Renal cortical epithelial cell (primary cell): Measurements from ENCODE around the gene NAA80. TPM values are rescaled to one million over a fixed set of nuclear protein-coding genes. Genes with fewer than 3 reads are reported as not detected.
"Not testable (repeated sequence)": the region's sequence is repeated elsewhere in the genome, so short reads cannot be mapped to it uniquely, and the experiment has no call there.

Experiments used
- DNase-seq: peaks from one replicate; pipeline ENCODE4 v3.0.0-alpha.2; 2011; ENCODE audit warnings: low read depth
- total RNA-seq: library from RNA; depleted of rRNA; stranded (reverse); fragments of >200 nt; gene quantifications from 2 replicates; pipeline ENCODE4 v1.2.3, GENCODE V29; 2014

NAA80 gene
- total RNA-seq, 1 donor from 2014 or later: 2.8 TPM

DNA sequence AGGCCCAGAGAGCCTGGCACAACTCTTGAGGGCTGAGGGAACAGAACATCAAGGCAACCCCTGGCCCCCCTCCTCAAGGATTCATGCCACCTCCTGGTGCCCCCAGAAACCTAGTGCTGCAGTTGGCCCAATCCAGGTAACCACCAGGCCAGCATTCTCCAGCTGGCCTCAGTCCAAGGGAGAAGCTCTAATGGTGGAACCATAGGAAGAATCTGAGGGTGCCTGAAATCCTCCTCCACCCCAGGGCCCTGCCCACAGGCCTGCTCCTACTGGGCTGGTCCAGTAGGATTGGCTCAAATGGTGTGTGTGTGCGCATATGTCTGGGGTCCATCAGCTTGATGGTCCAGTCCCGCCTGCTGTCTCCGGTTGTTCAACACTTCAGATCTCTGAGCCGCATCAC lies 15.6 kb upstream of the NAA80 start:
- DNase-seq: no peak

DNA sequence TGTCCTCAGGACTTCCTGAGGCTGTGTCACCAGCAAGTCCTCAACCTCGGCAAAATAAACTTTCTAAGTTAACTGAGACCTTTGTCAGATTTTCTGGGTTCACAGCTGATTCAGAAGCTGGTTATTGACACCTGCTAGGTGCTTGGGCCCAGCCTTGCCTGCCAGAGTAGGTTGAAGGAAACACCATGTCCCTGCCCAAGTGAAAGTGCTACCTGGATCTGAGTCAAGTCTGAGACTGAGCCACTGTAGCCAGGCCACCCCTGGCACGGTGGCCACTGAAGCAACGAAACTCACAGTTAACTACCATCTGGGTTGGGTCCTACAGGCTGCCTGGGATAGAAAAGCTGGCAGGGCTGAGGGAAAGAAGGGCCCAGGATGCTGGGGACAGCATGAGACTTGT lies 15.1 kb upstream of the NAA80 start:
- DNase-seq: no peak

DNA sequence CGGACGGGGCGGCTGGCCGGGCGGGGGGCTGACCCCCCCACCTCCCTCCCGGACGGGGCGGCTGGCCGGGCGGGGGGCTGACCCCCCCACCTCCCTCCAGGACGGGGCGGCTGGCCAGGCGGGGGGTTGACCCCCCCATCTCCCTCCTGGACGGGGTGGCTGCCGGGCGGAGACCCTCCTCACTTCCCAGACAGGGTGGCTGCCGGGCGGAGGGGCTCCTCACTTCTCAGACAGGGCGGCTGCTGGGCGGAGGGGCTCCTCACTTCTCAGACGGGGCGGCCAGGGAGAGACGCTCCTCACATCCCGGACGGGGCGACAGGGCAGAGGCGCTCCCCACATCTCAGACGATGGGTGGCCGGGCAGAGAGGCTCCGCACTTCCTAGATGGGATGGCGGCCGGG lies 12.8 kb upstream of the NAA80 start:
- not testable (repeated sequence) for DNase-seq

DNA sequence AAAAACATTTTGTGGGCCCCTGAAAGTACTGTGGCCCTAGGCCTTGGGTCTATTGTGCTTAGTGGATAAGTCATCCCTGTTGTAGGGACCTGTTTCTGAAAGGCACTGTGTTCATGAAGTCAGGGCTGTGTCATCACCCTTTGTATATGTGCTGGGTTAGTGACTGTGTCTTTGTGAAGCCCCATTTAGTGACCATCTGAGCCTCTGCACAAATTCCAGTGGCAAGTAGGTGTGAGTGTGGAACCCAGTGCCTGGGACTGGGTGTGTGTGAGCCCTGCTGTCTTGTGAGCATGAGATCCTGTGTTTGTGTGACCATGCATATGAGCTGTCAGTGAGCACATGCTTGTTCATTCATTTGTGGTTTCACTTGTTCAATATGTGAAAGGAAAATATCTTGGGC lies 5.4 kb upstream of the NAA80 start:
- peak; percentile 22 for DNase-seq

DNA sequence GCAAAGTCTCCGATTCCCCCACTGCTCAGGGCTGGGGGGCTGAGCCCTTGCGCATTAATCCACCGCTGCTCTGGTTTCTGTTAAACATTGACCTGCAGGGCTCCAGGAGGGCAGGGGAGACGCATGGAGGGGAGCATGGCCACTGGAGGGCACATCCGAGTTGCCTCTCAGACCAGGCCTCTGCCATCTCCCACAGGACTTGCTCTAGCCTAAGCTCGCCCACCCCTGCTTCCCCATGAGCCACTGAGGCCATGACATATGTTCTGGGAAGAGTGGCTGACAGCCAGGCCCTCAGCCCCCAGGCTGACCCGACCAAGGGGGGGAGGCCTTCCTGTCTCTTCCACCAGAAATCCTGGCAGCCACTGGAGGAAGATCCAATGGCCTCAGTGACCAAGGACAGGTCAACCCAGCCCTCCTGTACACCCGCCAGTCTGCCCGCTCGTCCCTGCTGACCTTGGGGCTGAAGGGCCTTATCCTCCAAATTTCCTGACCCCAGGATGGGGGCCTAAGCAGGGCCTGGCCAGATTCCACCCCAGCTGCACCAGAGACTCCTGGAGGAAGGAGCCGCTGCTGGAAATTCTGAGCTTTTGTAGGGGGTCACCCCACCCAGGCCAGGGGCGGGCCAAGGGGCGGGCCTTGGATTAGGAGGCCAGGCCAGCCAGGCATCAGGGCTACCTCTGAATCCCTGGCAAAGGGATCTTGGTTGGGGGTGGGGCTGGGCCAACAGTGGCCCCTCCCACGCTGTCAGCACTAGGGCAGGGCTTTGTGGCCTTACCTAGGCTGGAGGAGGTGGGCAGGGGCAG lies 4.0 kb upstream of the NAA80 start, which contains the start of gene HYAL1:
Gene HYAL1, minus strand, starts transcription at position 562 of the 803 bp plus-strand sequence. CDS start 618 bp downstream, outside the sequence.
- DNase-seq: peak; percentile 74

DNA sequence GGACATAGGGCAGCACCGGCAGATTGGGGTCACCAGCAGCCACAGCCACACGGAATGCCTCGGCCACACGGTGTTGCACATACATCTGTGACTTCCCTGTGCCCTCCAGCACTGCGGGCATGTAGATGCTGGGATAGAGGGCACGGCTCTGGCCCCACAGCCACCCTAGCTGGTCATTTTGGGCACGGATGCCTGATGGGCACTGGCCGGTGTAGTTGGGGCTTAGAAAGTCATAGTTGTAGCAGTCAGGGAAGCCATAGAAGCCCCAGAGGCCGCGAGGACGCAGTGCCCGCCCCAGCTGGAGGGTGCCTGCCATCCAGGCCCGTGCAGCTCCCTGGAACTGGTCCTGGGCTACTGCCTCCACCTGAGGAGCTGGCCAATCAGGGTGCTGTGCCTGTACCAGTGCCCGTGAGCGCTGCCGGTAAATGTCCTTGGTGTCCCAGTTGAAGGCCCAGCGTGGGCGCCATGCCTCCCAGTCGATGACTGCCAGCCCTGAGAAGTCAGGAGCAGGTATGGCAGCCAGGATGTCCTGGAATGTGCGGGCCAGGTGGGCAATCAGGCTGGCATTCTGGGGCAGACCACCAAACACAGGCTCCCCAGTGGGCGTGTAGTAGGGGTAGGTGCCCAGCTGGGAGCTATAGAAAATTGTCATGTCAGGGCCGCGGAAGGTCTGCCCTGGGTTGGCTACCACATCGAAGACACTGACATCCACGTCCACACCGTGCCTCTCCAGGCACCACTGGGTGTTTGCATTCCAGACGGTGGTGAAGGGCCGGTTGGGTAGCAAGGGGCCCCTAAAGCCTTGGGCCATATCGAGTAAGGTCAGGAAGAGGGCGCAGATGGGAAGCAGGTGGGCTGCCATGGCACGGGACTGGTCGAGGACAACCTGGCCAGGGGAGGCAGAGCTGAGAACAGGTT lies 3.1 kb upstream of the NAA80 start:
- DNase-seq: no peak

DNA sequence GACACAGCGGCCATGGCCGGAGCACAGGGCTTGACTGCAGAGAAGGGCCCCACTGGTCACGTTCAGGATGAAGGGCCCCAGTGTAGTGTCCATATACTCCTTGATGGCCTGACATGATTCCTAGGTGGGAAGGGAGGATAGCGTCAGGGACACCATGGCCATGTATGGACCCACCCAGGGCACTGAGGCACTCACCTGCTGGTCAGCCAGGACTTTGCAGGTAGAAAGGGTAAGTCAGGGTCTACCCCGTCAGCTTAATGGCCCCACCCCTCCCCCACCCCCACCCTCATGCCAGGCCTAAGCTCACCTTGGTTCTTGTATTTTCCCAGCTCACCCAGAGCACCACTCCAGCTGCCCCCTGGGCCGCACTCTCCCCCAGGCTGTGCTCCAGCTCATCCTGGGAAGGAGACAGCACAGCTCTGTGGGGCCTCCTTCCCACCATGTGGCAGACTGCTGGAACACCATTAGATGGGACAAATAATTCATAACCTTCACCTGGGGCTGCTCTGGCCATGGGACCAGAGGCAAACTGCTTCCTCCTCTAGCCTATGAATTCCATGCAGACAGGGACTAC lies 1.6 kb upstream of the NAA80 start:
- DNase-seq: no peak

DNA sequence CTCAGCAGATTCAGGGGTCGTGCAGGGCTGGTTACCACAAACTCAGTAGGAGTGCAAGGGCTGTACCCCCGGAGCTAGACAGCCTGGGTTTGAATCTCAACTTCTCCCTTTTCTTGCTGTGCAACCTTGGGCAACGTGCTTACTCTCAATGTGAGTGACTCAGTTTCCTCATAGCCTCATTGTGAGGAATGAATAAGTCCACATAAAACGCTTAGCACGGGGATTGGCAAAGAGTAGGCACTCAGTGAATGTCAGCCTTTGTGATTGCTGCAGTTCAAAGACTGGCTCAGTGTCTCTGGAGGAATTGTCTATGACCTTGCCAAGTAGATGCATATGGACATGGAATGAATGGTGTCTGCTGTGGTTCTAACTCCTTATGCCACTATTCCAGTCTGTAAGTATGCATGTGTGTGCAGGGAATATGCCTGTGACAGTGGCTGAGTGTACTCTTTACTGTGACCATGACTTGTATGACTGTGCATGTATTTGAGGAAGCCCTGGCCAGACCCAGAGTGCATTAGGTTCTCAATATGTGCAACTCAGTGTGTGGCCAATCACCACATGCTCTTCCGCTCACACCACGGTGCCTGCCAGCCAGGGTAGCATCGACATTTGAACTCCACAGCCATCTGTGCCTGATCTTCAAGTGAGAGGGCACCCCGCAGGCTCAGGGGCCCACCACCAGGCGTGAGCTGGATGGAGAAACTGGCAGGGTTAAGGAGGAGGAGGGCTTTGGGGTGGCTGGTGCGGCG lies 900 bp upstream of the NAA80 start:
- DNase-seq: peak; percentile 38

DNA sequence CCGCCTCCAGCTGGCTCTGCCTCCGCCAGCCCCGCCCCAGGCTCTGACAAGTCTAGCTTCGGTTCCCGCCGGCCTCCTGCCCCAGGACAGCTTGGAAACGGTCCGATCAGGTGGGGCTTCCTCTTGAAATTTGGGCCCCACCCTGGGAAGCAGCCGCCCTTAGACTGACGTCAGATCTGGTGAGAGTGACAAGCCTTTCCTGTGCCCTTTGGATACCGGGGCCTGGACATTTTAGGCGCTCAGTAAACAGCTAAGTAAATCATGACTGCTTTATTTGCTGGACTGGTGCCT lies 378 bp upstream of the NAA80 start:
- no peak for DNase-seq

DNA sequence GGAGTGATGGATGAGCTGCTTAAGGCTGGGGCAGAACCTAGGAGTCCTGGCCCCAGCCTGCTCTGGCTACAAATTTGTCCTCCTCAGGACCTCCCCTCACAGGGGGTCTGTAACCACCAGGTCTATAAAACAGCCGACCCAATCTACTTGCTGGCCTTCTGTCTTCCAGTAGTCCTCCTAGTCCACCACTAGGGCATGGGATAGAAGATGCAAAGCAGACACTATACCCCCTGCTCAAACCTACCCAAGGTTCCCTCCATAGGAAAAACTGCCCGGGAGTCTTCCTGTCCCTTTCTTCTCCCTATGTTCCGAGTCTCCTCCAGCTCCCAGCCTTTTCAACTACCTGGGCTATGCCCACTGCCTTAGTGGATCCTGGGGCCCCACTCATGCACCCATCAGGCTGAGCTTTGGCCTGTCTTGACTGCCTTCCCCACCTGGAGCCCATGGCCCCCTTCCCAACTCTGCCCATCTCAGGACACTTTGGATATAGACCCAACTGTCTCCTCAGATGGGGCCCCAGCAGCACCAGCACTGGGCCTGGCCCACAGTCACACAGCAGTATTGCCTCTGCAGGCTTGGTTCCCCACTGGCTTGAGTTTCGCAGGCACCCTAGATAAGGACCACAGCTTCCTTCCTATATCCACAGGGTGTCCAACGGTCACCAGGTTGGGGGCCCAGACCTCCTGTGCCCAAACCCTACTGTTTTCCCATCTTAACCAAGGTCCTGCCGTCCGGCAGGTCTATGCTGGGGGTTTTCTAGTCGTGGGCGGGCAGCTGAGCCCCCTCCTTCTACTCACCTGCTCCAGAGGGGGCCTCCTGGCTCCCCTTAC lies 1.1 kb downstream of the NAA80 start:
- DNase-seq: no peak

DNA sequence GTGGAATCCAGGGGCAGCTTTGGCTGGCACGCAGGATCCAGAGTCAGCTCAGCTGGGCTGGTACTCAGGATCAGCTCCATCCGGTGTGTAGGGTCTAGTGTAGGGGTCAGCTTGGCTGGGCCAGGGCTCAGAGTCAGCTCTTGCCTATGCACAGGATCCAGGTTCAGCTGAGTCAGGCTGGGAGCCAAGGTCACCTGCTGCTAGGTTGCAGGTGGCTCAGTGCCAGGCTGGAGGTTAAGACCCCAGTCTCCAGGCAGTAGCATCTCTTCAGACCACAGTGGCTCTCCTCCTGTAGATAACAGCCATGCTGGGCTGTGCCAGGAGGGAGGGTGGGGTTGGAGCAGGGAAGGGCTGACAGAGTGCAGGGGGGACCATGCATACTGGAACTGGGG lies 1.8 kb downstream of the NAA80 start:
- no peak for DNase-seq

DNA sequence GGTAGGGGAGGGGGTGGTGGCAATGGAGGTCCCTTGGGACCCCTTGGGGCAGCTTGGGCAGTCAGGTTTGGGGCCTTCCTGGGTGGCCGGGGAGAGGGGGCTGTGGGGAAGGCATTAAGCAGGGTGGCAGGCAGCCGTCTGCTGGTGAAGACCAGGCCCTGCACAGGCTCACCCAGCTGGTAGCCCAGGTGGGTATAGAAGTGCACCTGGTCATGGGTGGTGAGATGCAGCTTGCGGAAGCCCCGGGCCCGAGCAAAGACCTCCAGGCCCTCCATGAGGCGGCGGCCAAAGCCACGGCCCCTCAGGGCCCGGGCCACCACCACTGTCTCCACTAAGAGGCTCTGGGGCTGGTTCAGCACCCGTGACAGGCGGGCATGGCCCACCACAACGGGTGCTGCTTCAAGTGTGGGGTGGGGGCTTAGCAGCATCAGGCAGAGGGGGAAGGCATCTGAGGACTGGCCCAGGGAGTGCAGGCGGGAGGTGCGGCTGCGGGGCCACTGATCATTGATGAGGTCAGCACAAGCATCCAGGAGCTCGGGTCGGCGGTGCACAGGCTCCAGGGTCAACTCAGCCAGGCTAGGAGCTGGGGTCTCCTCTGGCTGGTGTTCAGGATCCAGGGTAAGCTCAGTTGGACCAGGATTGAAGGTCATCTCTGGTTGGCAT lies 2.4 kb downstream of the NAA80 start:
- DNase-seq: no peak

DNA sequence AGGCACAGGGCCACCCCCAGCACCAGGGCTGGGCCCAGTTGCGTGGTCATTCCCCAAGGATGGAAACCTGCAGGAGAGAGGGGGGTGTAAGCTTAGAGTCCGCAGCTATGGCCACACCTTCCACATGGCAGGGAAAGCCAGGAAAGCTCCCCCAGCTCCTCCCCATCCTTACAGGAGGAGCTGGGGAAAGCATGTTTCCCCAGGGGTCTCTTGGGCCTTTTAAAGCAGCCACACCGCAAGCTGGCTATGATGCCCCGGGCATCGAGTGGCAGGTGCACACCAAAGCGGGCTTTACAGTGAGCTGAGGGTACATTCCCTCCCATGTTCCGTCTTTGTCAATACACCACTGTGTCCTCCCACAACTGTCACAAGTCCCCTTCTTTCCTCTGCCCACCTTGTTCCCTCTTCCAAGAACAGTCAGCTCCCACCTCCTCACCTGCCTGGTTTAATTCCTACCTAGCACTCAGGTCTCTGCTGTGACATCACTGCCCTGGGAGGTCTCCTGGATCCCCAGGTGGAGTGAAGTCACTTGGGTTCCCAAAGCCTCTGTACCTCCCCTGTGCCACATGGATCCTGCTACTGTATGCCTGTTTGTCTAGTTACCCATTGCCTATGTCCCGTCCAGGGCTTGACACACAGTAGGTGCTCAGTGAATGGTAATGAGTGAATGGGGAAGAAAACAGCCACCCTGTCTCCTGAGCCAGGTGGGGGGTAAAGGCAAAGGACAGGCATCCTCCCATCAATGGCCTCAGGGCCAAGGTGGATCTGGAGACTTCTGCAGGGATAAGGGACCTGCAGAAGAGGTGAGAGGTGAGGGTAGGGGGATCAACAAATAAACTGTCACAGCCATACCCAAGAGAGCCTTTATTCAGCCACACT lies 3.4 kb downstream of the NAA80 start:
- no peak for DNase-seq

DNA sequence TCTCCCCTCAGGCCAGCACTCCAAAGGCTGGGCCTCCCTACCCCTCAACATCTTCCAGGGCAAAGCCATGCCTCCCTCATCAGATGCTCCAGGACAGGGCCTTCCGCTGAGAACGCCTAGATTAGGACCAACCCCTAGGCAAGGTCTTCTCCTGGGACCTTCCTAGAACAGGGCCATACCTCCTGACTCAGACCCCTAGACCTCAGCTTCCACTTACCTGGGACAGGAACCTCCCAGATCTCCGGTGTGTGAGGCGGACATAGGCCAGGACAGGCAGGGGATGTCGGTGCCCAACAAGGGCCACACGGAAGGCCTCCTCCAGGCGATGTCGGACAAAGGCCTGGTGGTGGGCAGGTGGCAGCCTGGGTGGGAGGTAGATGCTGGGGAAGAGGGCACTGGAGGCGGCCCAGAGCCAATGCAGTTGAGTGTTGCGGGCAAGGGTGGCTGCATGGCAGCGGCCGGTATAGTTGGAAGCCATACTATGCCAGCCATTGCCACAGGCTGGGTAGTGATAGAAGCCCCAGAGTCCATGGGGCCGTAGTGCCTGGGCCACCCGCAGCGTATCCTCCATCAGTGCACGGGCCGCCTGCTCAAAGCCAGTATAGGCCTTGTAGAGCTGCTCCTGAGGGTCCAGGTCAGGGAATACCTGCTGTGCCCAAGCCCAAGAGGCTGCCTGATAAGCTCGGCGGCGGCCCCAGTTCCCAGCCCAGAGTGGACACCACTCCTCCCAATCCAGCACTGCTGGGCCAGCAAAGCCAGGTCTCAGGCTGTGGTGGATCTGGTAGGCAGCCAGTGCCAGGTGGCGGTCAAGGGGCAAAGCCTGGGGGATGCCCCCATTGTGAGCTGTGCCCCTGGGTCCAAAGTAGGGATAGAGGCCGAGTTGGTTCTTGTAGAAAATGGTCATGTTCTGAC lies 4.5 kb downstream of the NAA80 start:
- no peak for DNase-seq

DNA sequence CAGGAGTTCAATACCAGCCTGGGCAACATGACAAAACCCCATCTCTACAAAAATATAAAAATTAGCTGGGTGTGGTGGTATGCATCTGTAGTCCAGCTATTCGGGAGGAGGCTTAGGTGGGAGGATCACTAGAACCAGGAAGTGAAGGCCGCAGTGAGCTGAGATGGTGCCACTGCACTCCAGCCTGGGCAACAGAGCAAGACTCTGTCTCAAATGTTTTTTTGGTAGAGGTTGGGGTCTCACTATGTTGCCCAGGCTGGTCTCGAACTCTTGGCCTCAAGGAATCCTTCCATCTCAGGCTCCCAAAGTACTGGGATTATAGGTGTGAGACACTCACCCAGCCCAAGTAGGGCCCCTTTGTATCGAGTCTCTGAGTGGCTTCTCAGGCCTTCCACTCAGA lies 5.1 kb downstream of the NAA80 start:
- no peak for DNase-seq

DNA sequence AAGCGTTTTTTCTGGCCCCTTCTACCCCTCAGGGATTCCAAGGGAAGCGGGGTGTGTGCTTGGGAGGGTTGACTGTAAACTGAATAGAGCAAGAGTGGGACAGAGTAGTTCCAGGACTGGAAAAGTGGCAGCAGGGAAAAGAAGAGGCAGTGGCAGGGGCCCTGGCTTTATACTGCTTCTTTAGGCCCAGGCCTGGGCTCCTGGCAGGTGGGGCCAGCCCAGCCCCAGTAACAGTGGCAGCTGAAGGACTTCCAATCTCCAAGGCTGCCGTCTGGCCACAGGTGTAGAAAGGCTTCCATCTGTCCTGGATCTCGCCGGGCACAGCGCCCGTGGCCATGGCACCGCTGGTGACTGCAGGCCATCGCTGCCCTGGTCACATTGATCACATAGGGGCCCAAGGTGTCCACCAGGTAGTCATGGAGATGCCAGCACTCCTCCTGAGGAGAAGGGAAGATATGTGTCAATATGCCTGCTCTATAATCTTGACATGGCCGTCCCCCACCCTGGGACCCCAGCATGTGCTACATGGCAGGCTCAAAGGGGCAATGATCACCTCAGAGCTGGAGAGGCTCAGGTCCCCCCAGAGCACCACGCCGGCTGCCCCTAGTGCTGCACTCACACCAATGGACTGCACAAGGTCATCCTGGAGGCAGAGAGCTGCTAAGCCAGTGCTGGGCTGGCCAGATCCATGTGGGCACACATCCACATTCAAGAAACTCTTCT lies 6.0 kb downstream of the NAA80 start:
- DNase-seq: no peak

DNA sequence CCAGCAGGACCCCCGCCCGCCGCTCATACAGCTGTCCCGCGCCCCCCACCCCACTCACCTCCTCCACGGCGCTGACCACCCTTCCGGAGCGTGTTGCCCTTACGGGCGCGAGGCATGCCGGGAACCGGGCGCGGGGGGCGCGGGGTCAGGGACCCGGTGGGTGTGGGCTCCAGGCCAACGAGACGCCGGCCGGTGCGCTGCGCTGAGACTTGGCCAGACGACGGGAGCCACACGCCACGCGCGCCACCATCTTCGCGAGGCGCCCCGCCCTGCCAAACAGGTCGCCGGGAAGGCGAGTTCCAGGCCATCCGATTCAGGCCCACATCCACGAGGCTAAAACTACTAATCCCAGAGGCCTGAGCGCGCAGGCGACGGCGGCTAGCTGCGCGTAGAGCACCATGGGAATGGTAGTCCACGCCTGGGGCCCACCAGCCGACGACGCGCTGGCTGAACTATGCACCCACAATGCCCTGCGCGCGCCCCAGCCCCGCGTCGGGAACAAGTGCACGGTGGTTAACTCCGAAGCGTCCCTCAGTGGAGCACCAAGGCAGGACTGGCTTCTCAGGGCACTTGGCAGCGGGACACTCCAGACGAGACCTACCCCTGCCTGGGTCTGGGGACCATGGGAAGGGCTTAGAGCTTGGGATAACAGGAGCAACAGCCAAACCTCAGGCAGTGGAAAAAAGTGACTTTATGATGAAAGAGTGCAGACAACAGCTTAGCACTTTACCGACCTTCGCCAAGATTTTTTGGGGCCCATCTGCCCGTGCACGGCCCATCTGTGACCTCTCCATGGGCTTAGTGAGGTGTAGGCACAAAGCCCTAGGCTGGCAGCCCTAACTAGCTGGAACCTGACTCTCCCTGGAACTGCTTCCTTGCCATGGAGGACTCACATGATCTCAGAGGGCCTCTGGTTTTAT lies 6.8 kb downstream of the NAA80 start, which contains the start of gene IFRD2:
Gene IFRD2, minus strand, starts transcription at position 271 of the 920 bp plus-strand sequence. Its CDS starts 155 bp downstream, at position 116.
- DNase-seq: peak; percentile 93
